Natural killer cell (primary cell): ENCODE results near the gene HIBADH. TPM values are rescaled to one million over a fixed set of nuclear protein-coding genes. Genes with fewer than 3 reads are reported as not detected.

ENCODE experiments used
- ATAC-seq, 3 donors: fragments of 150-1000 bp in 2 of 3; fragments of 200-7000 bp in 1 of 3; cut with Tn5 transposase; 1 replicate in 1 of 3; 2 replicates in 2 of 3; pipeline ENCODE4 v1.10.0; 2021; ENCODE audit warnings: mild to moderate bottlenecking in 2 of 3, moderate library complexity in 2 of 3
- DNase-seq, 2 donors: peaks; one replicate each; pipeline versions ENCODE4 v3.0.0 to v3.0.0-alpha.2; 2013 to 2021; ENCODE audit warnings: mixed read lengths in 1 of 2
- H3K27ac ChIP-seq: one replicate; pipeline ENCODE4 v1.5.1; 2013; ENCODE audit warnings: mild to moderate bottlenecking, low read length
- H3K27me3 ChIP-seq: one replicate; pipeline ENCODE4 v1.6.1; 2013; ENCODE audit warnings: low read length; ENCODE audit not compliant: control insufficient read depth, insufficient read depth
- H3K36me3 ChIP-seq: one replicate; pipeline ENCODE4 v1.6.1; 2013; ENCODE audit warnings: low read length; ENCODE audit not compliant: control insufficient read depth, insufficient read depth
- H3K4me1 ChIP-seq: one replicate; pipeline ENCODE4 v1.6.1; 2013; ENCODE audit warnings: low read length; ENCODE audit not compliant: control insufficient read depth, insufficient read depth
- H3K4me3 ChIP-seq: one replicate; pipeline ENCODE4 v1.5.1; 2013; ENCODE audit warnings: low read length
- H3K9me3 ChIP-seq: one replicate; pipeline ENCODE4 v1.6.1; 2013; ENCODE audit warnings: low read length; ENCODE audit not compliant: control insufficient read depth, insufficient read depth
- H3K27ac Mint-ChIP-seq, 2 donors: one replicate each; pipeline ENCODE4 v1.8.0; 2022; ENCODE audit warnings: mild to moderate bottlenecking in 2 of 2, mixed read lengths in 2 of 2, moderate library complexity in 1 of 2
- H3K27me3 Mint-ChIP-seq, 2 donors: one replicate each; pipeline ENCODE4 v1.8.0; 2022; ENCODE audit warnings: low read depth in 2 of 2, mixed read lengths in 2 of 2
- H3K36me3 Mint-ChIP-seq: one replicate; pipeline ENCODE4 v1.8.0; 2022; ENCODE audit warnings: mixed read lengths
- H3K4me1 Mint-ChIP-seq, 2 donors: one replicate each; pipeline ENCODE4 v1.8.0; 2022; ENCODE audit warnings: mixed read lengths in 2 of 2
- H3K4me3 Mint-ChIP-seq: one replicate; pipeline ENCODE4 v1.8.0; 2022; ENCODE audit warnings: mild to moderate bottlenecking, moderate library complexity, mixed read lengths
- H3K9me3 Mint-ChIP-seq, 2 donors: one replicate each; pipeline ENCODE4 v1.8.0; 2022; ENCODE audit warnings: mixed read lengths in 2 of 2
- WGBS: methylation state at CpG from one replicate; pipeline ENCODE4 v1.1.7; 2013; ENCODE audit warnings: missing lambda C conversion rate; ENCODE audit not compliant: insufficient coverage; 5-methylcytosine and 5-hydroxymethylcytosine counted together
- intact Hi-C: fragments of 100-400 bp; cut with micrococcal nuclease; formaldehyde crosslinking; loops from one replicate; pipeline ENCODE4 v1.14.2; 2022
- total RNA-seq, 4 donors: library from RNA; stranded (reverse); fragments of 120-200 nt in 1 of 4; gene quantifications; one replicate each; pipeline versions ENCODE4 v1.2.3 to v1.2.4, GENCODE V29; 2013 to 2022
- TF ChIP-seq, protein P1 (sequence below): fragments of 200-600 bp; IDR thresholded peaks from one replicate; pipeline ENCODE4 v1.8.0; 2022; ENCODE audit warnings: antibody characterized with exemption

Gene HIBADH
- total RNA-seq, 3 donors from 2014 or later (not counting 1 experiment from before 2014, with no cell fraction given) = 8.0 to 9.9 (median 8.1) TPM

DNA sequence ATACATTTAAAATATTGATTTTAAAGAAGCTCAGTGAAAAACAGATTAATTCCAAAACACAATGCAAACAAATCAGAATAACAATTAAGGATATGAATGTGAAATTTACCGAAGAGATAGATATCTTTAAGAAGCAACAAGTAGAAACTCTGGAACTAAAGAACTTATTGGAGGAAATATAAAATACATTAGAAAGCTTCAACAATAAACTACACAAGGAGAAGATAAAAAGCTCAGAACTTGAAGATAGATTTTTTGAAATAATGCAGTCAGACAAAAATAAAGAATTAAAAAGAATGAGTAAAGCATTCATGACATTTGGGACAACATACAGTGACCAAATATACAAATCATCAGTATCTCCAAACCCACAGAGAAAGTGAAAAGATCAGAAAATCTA lies 43.2 kb downstream of the HIBADH start:
- DNase-seq = no peak
- no peak overlapping the region for H3K4me3 Mint-ChIP-seq
- TF ChIP-seq, protein P1, sequence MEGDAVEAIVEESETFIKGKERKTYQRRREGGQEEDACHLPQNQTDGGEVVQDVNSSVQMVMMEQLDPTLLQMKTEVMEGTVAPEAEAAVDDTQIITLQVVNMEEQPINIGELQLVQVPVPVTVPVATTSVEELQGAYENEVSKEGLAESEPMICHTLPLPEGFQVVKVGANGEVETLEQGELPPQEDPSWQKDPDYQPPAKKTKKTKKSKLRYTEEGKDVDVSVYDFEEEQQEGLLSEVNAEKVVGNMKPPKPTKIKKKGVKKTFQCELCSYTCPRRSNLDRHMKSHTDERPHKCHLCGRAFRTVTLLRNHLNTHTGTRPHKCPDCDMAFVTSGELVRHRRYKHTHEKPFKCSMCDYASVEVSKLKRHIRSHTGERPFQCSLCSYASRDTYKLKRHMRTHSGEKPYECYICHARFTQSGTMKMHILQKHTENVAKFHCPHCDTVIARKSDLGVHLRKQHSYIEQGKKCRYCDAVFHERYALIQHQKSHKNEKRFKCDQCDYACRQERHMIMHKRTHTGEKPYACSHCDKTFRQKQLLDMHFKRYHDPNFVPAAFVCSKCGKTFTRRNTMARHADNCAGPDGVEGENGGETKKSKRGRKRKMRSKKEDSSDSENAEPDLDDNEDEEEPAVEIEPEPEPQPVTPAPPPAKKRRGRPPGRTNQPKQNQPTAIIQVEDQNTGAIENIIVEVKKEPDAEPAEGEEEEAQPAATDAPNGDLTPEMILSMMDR = no peak
- intact Hi-C loops = no loop called here
- no peak overlapping the region for H3K27ac Mint-ChIP-seq
- no CpG with 5 or more reads among the region's 1 CpG for WGBS
- H3K36me3 Mint-ChIP-seq = peaks cover 32% of the 10 kb centered on the region
- H3K27ac ChIP-seq = no peak overlapping the region
- peaks cover 18% of the 10 kb centered on the region for H3K9me3 ChIP-seq
- H3K27me3 ChIP-seq = no peaks in the 10 kb centered on the region
- H3K4me3 ChIP-seq = no peak overlapping the region
- H3K4me1 ChIP-seq = no peaks in the 10 kb centered on the region
- no peaks in the 10 kb centered on the region for H3K36me3 ChIP-seq
- H3K9me3 Mint-ChIP-seq = peaks cover 4 to 21% of the 10 kb centered on the region in 2 donors
- H3K4me1 Mint-ChIP-seq = no peaks in the 10 kb centered on the region
- ATAC-seq = no peak
- H3K27me3 Mint-ChIP-seq = no peaks in the 10 kb centered on the region

GRCh38 chr7:27617651-27618381 lies 44.9 kb downstream of the HIBADH start:
- Histone ChIP-seq H3K9me3 (peaks cover 18% of the 10 kb centered on the region), H3K27me3 (no peaks in the 10 kb centered on the region), H3K27ac (no peak overlapping the region), H3K36me3 (no peaks in the 10 kb centered on the region), H3K4me1 (no peaks in the 10 kb centered on the region), H3K4me3 (no peak overlapping the region)
- Mint-ChIP-seq H3K36me3 (peaks cover 32% of the 10 kb centered on the region), H3K27ac (no peak overlapping the region), H3K27me3 (no peaks in the 10 kb centered on the region), H3K4me1 (no peaks in the 10 kb centered on the region), H3K9me3 (peaks cover 4 to 21% of the 10 kb centered on the region in 2 donors), H3K4me3 (no peak overlapping the region)
- intact Hi-C loops = no loop called here
- TF ChIP-seq, protein P1 = no peak
- WGBS = 73% methylated on average over 9 of the region's 9 CpGs
- DNase-seq (no peak), ATAC-seq (no peak)

- no peaks in the 10 kb centered on the region for H3K36me3 ChIP-seq
- ATAC-seq (no peak), DNase-seq (no peak)
- H3K9me3 ChIP-seq = peaks cover 17% of the 10 kb centered on the region
- no peak overlapping the region for H3K4me3 ChIP-seq
- no peak overlapping the region for H3K27ac ChIP-seq
- H3K27me3 ChIP-seq = no peaks in the 10 kb centered on the region
- H3K4me1 ChIP-seq = no peaks in the 10 kb centered on the region
- peaks cover 32% of the 10 kb centered on the region for H3K36me3 Mint-ChIP-seq
- no peaks in the 10 kb centered on the region for H3K4me1 Mint-ChIP-seq
- no peak overlapping the region for H3K27ac Mint-ChIP-seq
- no peaks in the 10 kb centered on the region for H3K27me3 Mint-ChIP-seq
- intact Hi-C loops = no loop called here
- H3K4me3 Mint-ChIP-seq = no peak overlapping the region
- TF ChIP-seq, protein P1 = no peak
- peaks cover 4 to 16% of the 10 kb centered on the region in 2 donors for H3K9me3 Mint-ChIP-seq
- WGBS = 85% methylated on average over 2 of the region's 3 CpGs
These were observed 45.7 kb downstream of the HIBADH start for GRCh38 chr7:27616914-27617548.
